OCI-M1 (cell line): ENCODE measurements around the gene ELOVL6.

Experiments used
- DNase-seq: peaks from one replicate; lab custom pipeline; 2025; lab: John Stamatoyannopoulos, UW

The ELOVL6 gene

GRCh38 chr4:110032603-110033002 lies 165.8 kb downstream of the ELOVL6 start:
- peak; percentile 79 for DNase-seq

- no peak for DNase-seq
Observed at GRCh38 chr4:110025718-110026117, 172.7 kb downstream of the ELOVL6 start.

- DNase-seq = no peak
Observed at GRCh38 chr4:110025056-110025455, 173.4 kb downstream of the ELOVL6 start.

GRCh38 chr4:110022457-110022856 lies 176.0 kb downstream of the ELOVL6 start:
- no peak for DNase-seq

- no peak for DNase-seq
Observed at GRCh38 chr4:110020646-110021443, 177.6 kb downstream of the ELOVL6 start.

- DNase-seq = no peak
Observed at GRCh38 chr4:110020139-110020538, 178.3 kb downstream of the ELOVL6 start.

- DNase-seq = no peak
Observed at GRCh38 chr4:110019153-110019552, 179.3 kb downstream of the ELOVL6 start.

- DNase-seq = no peak
Observed at GRCh38 chr4:110014233-110014632, 184.2 kb downstream of the ELOVL6 start.

- DNase-seq = no peak
Observed at GRCh38 chr4:110012917-110013316, 185.5 kb downstream of the ELOVL6 start.

- DNase-seq = no peak
Observed at GRCh38 chr4:110010797-110011196, 187.6 kb downstream of the ELOVL6 start.

GRCh38 chr4:110009550-110009949 lies 188.9 kb downstream of the ELOVL6 start:
- no peak for DNase-seq

GRCh38 chr4:110008540-110008939 lies 189.9 kb downstream of the ELOVL6 start:
- DNase-seq = peak; percentile 10

GRCh38 chr4:110007217-110007616 lies 191.2 kb downstream of the ELOVL6 start:
- no peak for DNase-seq

- DNase-seq = peak; percentile 86
Observed at GRCh38 chr4:110005461-110006056, 192.9 kb downstream of the ELOVL6 start.

- DNase-seq = no peak
Observed at GRCh38 chr4:110004556-110004955, 193.9 kb downstream of the ELOVL6 start.

GRCh38 chr4:110003401-110004187 lies 194.8 kb downstream of the ELOVL6 start:
- peak; percentile 9 for DNase-seq

GRCh38 chr4:110002326-110002725 lies 196.1 kb downstream of the ELOVL6 start:
- DNase-seq = no peak

- no peak for DNase-seq
Observed at GRCh38 chr4:109999585-109999912, 198.9 kb downstream of the ELOVL6 start.

- DNase-seq = peak; percentile 87
Observed at GRCh38 chr4:109998867-109999584, 199.4 kb downstream of the ELOVL6 start.

- DNase-seq = peak; percentile 11
Observed at GRCh38 chr4:109996526-109996925, 201.9 kb downstream of the ELOVL6 start.
